Endothelial cell (in vitro differentiated cells): ENCODE results near the gene CES1. TPM values are rescaled to one million over a fixed set of nuclear protein-coding genes. Genes with fewer than 3 reads are reported as not detected.

ENCODE experiments used
- total RNA-seq: library from RNA; stranded (reverse); fragmentation: NEBNext Ultra II Directional; extraction: Animal tissue kit (Norgen Biotek cat#: 25700); gene quantifications from one replicate; pipeline ENCODE4 v1.2.1, GENCODE V29; 2021; ENCODE audit not compliant: unreplicated experiment

CES1 gene
- total RNA-seq, 1 donor from 2014 or later = not detected

Other genes starting within 250 kb of the CES1 start
- not detected for gene SLC6A2, start 177.1 kb downstream of the CES1 start, total RNA-seq
- gene CES5A, start 42.3 kb upstream of the CES1 start, total RNA-seq = not detected